ENCODE results near the gene SMC1B.

Gene SMC1B

DNA sequence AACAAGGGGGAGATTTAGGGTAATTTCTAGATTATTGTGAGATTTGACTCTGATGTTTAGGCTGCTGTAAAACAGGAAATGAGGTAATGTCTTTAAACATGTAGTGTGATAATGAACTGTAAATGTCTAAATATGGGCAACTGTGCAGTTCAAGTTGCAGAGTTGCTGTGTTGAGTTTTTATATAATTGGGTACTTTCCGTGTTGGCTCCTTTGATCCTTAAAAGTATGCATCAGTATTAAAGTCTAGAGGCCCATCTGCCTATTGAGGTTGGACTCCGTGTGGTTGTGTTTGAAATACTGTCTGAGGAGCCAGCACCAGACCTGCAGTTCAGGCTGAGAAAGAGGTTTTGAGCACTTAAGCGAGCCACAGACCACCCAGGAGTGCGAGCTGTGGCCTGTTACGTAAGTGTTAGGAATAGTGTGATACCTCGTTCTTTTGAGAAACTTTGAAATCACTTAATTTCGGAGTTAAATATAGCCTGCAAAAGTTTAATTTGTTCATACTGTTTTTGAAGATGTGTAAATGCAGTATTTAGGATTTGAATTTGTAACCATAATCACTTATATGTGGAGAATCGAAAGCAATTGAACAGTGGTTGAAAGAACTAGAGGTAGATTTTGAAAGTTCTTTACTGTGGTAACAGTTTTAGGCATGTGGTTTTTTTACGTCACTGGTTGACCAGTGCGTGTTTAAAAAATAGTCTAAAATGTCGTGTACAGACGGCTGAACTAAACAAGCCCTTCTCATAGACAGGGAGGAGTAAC lies 94.7 kb downstream of the SMC1B start:
- no peak for DNase-seq

- no peak for DNase-seq
Measured at GRCh38 chr22:45318168-45318557, 95.2 kb downstream of the SMC1B start.

DNA sequence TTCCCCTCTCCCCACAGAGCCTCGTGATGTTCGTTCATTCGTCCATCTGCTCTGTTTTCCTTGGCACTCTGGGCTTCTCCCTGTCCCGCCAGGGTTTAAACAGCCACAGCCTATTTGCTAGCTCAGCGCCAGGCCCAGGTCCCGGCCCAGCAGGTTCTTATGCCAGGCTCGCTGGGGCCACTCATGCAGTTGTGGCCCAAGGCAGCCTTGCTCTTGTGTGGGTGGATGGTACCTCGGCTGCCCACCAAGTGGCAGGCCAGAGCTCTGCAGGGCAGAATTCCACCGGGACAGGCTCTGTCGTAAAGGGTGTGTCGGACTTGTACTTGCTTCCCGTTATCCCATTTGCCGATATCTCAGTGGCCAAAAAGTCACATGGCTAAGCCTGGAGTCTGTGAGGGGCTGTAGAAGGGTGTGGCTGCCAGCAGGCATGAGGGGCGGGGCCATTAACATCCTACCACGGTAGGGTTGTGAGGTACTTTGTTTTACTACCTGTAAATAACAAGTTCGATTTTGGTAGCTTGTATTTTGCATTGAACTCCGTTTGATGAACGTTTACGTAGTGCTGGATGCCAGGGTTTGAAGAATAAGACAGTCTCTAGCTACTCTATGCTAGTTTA lies 95.7 kb downstream of the SMC1B start:
- no peak for DNase-seq

DNA sequence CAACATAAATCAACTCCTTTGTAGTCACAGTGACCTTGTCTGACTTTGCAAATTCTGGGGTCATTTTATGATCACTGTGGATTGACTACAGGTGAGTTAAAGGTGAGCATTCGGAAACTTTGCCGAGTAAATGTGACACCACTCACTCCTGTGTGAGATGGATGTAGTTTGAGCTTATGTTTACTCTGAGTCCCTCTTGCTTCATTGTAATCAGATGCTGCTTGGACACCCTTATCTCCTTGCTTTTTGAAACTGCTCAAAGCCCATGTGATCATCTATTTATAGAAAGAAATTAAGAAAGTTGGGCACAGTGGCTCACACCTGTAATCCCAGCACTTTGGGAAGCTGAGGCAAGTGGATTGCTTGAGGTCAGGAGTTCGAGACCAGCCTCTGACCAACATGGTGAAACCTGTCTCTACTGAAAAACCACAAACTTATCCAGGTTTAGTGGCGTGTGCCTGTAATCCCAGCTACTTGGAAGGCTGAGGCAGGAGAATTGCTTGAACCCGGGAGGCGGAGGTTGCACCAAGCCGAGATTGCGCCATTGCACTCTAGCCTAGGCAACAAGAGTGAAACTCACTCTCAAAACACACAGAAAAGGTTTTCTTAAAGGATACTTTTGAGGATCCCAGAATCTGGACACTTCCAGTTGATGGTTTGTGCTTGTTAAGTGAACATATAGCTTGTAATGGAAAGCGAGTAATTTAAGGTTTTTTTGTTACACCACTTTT lies 96.4 kb downstream of the SMC1B start:
- DNase-seq, result no peak

DNA sequence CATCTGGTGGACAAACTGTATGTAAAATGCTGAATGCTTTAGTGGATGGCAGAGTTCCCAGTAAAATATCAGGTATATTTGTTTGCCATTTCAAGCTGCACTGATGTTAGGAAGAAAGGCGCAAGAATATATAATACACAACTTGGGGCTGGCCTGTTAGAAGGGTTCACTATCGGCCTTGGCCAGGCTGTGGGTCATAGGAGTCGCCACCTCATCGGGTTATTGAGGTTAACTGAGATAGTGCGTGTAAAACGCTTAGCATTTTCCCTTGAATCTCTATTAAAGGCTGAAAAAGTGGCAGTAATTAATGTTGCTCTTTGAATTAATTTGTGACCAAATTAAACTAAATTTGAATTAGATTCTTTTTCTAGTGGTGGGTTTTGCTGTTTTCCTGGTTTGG lies 98.6 kb downstream of the SMC1B start:
- DNase-seq, result no peak

DNA sequence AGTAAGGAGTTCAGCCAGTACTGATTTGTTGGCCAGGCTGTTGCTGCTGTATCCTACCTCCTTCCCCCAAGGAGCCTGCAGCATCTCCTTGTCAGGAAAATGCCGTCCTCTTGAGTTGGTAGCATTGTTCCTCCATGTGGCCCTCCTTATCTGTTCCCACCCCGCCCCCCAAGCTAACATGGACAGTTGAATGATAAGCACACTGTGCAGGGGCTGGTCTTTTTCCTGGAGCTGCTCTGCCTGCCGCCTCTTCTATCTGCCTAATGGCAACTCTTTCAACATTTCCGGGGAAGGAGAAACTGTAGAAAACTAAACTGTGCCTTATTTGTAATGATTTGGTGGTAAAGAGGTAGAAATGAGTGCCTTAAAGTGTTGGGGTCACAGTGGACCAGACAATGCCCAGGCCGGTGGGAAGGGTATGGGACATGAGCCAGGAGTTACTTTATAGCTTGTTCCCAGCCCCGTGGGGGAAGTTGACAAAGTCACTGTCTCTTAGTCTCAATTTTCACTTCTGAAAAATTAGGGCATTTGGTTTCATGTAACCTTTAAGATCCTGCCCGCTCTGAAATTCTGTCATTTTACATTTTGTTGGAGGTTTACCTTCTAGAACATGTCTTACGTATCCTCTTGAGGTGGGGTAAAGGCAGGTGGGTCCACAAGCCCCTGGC lies 99.2 kb downstream of the SMC1B start:
- no peak for DNase-seq

DNA sequence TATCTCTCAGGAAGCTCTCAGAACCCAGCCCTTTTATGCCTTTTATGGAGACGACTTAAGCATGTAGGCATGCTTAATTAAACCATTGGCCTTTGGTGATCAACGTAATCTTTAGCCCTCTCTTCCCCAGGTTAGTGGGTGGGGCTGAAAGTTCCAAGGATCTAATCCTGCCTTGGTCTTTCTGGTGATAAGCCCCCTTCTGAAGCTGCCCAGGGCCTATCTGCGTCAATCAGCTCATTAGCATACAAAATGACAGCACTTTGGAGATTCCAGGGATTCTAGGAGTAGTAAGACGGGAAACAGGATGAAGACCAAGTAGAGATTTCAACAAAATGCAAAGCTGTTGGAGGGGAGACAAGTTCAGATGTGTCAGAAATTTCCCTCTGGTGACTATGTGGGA lies 100.5 kb downstream of the SMC1B start:
- no peak for DNase-seq

DNA sequence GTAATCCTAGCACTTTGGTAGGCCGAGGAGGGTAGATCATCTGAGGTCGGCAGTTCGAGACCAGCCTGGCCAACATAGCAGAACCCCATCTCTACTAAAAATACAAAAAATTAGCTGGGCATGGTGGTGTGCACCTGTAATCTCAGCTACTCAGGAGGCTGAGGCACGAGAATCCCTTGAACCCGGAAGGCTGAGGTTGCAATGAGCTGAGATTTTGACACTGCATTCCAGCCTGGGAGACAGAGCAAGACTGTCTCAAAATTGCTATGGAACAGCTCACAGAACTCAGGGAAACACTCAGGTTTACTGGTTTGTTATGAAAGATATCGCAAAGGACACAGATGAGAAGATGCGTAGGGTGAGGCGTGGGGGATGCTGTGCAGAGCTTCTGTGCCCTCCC lies 101.0 kb downstream of the SMC1B start:
- no peak for DNase-seq

- no peak for DNase-seq
Measured at GRCh38 chr22:45310977-45311531, 102.3 kb downstream of the SMC1B start.

- DNase-seq, result no peak
Measured at GRCh38 chr22:45310331-45310976, 102.9 kb downstream of the SMC1B start.

DNA sequence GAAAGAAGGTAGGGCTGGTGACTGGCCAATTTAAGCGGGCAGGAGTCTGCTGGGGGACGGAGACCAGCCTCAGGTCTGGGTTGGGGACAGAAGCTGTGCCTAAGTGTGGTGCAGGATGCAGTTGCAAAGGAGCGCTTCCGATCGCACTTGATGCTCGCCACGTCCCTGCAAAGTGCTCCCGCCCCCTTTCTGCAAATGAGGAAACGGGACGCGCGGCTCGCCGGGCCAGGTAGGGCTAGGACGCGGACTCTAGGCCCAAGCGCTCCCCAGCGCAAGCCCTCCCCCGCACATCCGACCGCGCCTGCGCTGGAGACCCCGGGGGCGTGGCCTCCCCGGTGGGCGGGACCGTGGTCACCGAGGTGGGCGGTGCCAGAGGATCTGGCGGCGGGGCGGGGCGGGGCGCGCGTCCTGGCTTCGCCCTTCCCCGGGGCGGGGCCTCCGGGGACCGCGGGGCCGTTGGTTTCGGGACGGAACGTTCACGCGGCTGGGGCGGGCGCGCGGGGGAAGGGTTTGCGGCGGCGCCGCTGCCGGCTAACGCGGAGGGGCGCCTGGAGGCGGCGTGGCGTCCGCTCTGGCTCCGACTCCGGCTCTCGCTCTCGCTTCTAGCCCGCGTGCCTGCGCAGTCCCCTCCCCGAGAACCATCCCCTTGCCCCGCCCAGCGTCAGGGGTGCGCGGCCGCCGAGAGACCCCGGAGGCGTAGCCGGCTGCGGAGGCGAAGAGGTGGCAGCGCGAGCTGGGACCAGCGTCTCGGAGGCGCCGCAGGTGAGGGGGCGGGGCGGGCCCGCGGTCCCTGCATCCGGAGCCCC lies 103.8 kb downstream of the SMC1B start, which contains the start of gene FAM118A:
Gene FAM118A, plus strand, starts transcription at position 513 of the 806 bp plus-strand sequence. CDS start 12,446 bp downstream, outside the sequence.
- DNase-seq, result peak; percentile 69

- DNase-seq, result no peak
Measured at GRCh38 chr22:45308957-45309421, 104.4 kb downstream of the SMC1B start.

DNA sequence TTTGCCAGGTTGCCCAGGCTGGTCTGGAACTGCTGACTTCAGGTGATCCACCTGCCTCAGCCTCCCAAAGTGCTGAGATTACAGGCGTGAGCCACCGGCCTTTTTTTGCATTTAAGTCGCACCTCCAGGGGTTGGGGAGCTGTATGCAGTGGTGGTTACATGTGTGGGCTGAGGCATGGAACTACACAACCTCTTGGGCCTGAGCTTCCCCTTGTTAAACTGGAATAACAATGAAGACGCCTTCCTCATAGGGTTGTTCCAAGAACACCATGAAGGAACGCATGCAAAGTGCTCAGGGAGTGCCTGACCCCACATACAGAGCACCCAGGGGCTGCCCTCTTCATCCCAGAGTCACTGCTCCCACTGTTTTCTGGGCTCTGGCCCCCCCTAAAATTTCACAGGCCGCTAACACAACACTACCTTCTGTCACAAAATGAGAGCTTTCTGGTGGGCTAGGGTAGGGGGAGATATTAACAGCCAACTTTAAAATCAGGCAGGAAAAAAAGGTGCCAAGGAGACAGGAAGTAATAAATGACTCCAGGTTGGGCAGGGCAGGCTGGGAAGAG lies 104.9 kb downstream of the SMC1B start:
- DNase-seq, result no peak

- no peak for DNase-seq
Measured at GRCh38 chr22:45306139-45306538, 107.3 kb downstream of the SMC1B start.

DNA sequence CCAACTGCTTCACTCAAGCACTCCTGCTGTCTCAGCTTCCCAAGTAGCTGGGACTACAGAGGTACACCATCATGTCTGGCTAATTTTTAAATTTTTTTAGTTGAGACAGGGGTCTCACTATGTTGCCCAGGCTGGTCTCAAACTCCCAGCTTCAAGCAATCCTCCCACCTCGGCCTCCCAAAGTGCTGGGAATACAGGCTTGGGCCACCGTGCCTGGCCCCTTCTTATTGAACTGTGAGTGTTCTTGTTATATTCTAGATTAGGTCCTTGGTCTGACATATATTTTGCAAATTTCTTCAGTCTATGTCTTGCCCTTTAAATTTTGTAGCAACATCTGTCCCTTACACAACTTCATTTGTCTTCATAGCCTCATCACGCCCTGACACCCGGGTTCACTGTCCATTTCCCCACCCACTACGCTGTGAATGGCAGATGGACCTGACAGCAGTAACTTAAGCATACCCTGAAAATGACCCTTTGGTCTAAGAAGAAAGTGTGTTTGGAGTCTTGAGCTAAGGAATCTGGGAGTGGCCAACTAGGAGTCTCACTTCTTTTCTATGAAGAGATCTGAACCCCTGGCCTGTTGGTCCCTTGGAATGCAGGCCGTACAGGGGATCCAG lies 107.8 kb downstream of the SMC1B start:
- no peak for DNase-seq

GRCh38 chr22:45304971-45305370 lies 108.4 kb downstream of the SMC1B start:
- no peak for DNase-seq

DNA sequence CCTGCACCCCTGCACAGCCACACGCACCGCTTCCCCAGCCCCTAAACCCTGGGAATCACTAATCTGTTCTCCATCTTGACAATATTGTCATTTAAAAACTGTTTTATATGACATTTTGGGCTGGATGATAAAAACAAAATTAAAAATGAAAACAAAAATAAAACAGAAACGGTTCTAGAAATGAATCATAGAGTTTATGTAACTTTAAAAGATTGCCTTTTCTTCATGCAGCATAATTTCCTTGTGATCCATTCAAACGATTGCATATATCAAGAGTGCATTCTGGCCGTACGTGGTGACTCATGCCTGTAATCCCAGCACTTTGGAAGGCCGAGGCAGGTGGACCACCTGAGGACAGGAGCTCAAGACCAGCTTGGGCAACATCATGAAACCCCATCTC lies 110.2 kb downstream of the SMC1B start:
- no peak for DNase-seq

DNA sequence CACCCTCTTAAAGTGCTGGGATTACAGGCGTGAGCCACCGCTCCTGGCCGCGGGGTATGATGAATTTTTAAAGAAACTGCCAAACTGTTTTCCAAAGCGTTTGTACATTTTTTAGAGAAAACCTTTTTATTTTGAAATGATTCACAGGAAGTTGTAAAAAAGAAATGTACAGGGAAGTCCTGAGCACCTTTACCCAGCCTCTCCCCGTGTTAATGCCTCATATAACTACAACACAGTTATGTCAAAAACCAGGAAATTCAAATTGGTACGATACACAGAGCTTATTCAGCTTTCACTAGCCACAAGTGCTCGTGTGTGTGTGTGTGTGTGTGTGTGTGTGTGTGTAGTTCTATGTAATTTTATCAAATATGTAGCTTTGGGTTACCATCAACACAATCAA lies 110.6 kb downstream of the SMC1B start:
- DNase-seq, result no peak

GRCh38 chr22:45298934-45299505 lies 114.4 kb downstream of the SMC1B start:
- no peak for DNase-seq

DNA sequence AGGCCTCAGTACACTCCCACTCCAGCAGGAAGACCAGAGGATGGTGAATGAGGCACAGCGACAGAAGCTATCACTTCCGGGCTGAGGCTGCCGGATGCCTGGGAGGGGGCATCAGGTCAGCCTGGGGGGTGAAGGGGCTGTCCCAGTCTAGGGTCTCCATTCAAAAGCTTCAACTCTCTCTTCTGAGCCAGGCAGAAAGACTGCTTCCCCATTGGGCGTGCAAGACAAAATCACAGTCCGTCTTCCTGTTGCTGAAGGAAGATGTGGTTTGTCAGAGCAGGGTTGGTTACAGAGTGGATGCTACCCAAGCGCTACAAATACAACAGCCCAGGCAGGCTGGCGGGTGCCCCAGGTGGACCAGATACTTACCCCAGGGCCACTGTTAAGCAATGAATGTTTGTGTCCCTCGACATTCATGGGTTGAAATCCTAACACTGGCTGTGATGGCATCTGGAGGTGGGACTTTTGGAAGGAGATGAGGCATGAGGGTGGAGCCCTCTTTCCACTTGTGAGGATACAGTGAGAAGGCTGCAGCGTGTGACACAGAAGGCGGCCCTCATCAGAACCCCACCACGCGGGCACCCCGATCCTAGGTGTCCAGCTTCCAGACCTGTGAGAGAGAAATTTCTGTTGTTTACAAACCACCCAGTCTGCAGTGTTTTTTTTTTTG lies 116.6 kb downstream of the SMC1B start:
- DNase-seq, result no peak

Measured in cortex of kidney (tissue), 1 donor.